CD4-positive, alpha-beta T cell (primary cell): ENCODE results near the gene HSPB7. TPM values are rescaled to one million over a fixed set of nuclear protein-coding genes. Genes with fewer than 3 reads are reported as not detected.

Experiments used
- ATAC-seq: fragments of 200-7000 bp; cut with Tn5 transposase; one replicate; pipeline ENCODE4 v1.10.0; 2022; ENCODE audit warnings: mild to moderate bottlenecking; ENCODE audit not compliant: poor library complexity
- CTCF ChIA-PET: fragments of 350-600 bp; sonication (Branson Sonifier 250); formaldehyde crosslinking; loops from one replicate; lab custom pipeline; 2021; ENCODE audit warnings: antibody characterized with exemption, inconsistent platforms; lab: Charles Lee
- POLR2A ChIA-PET: fragments of 350-600 bp; sonication (Branson Sonifier 250); formaldehyde crosslinking; loops from one replicate; lab custom pipeline; 2021; ENCODE audit warnings: antibody characterized with exemption, inconsistent platforms; lab: Charles Lee
- DNase-seq, 14 experiments: peaks; one replicate each; pipeline ENCODE4 v3.0.0-alpha.2; 2013 to 2020; ENCODE audit warnings: mixed read lengths in 2 of 14
- H3K27ac ChIP-seq, 2 donors: one replicate each; pipeline versions ENCODE4 v1.5.1 to v1.7.0; 2013; ENCODE audit warnings: low read length in 2 of 2, low read depth in 1 of 2, mild to moderate bottlenecking in 1 of 2
- H3K27me3 ChIP-seq, 2 experiments: 1 replicate in 1 of 2; 2 replicates in 1 of 2; pipeline versions ENCODE4 v1.6.1 to v1.7.0; 2013; ENCODE audit warnings: low read length in 2 of 2, control low read depth in 1 of 2, mild to moderate bottlenecking in 1 of 2, moderate library complexity in 1 of 2; ENCODE audit not compliant: insufficient read depth in 2 of 2, control insufficient read depth in 1 of 2
- H3K36me3 ChIP-seq: one replicate; pipeline ENCODE4 v1.6.1; 2013; ENCODE audit warnings: low read length, control low read depth; ENCODE audit not compliant: insufficient read depth
- H3K4me1 ChIP-seq: one replicate; pipeline ENCODE4 v1.6.1; 2013; ENCODE audit warnings: low read length, control low read depth; ENCODE audit not compliant: insufficient read depth
- H3K4me3 ChIP-seq: one replicate; pipeline ENCODE4 v1.5.1; 2013; ENCODE audit warnings: mild to moderate bottlenecking, low read length, moderate library complexity
- H3K9me3 ChIP-seq, 2 experiments: 1 replicate in 1 of 2; 2 replicates in 1 of 2; pipeline versions ENCODE4 v1.6.1 to v1.7.0; 2013; ENCODE audit warnings: low read length in 2 of 2, mild to moderate bottlenecking in 2 of 2, control low read depth in 1 of 2, moderate library complexity in 1 of 2; ENCODE audit not compliant: control insufficient read depth in 1 of 2, insufficient read depth in 1 of 2
- H3K27ac Mint-ChIP-seq: one replicate; pipeline ENCODE4 v1.8.0; 2020; ENCODE audit warnings: mixed read lengths
- H3K27me3 Mint-ChIP-seq: one replicate; pipeline ENCODE4 v1.8.0; 2021; ENCODE audit warnings: mixed read lengths
- H3K36me3 Mint-ChIP-seq: one replicate; pipeline ENCODE4 v1.8.0; 2021; ENCODE audit warnings: low read depth, mixed read lengths
- H3K4me1 Mint-ChIP-seq: one replicate; pipeline ENCODE4 v1.8.0; 2021; ENCODE audit warnings: low read depth, mixed read lengths
- H3K4me3 Mint-ChIP-seq: one replicate; pipeline ENCODE4 v1.8.0; 2020; ENCODE audit warnings: mild to moderate bottlenecking, mixed read lengths
- H3K9me3 Mint-ChIP-seq: one replicate; pipeline ENCODE4 v1.8.0; 2020; ENCODE audit warnings: mixed read lengths
- intact Hi-C, 2 experiments: fragments of 100-400 bp; cut with DNase I in 1 of 2; cut with micrococcal nuclease in 1 of 2; formaldehyde crosslinking; loops; one replicate each; pipeline versions ENCODE4 v1.15.1 to v1.9.0; 2023 to 2025; cut with DNase I, micrococcal nuclease
- total RNA-seq, 174 experiments: library from RNA in 2 of 174; stranded (reverse) in 2 of 174; gene quantifications; one replicate each; pipeline ENCODE4 v1.2.3 and lab custom pipeline; 2021 to 2026
- TF ChIP-seq, protein P1 (sequence below): fragments of 200-600 bp; IDR thresholded peaks from one replicate; pipeline ENCODE4 v1.8.0; 2022; ENCODE audit warnings: antibody characterized with exemption, mild to moderate bottlenecking

Gene HSPB7
- total RNA-seq, 2 experiments from 2014 or later: not detected

DNA sequence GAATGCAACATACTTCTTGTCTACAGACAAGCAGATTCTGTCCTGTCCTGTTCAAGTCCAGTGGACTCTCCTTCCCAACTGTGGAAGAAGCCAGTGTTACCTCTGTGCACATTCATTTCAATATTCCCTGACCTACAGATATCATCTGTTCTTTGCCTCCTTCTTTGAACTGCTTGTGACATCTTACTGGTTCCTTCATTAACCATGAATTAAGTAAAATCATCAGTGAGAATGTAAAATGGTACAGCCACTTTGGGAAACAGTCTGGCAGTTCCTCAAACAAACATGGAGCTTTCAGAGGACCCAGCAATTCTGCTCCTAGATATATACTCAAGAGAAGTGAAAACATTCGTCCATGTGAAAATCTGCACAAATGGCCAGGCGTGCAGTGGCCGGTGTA is 7.0 kb downstream of the HSPB7 start:
- Mint-ChIP-seq H3K9me3 (no peaks in the 10 kb centered on the region), H3K27ac (no peak overlapping the region), H3K36me3 (no peaks in the 10 kb centered on the region), H3K4me3 (no peak overlapping the region), H3K27me3 (peaks cover 28% of the 10 kb centered on the region), H3K4me1 (no peaks in the 10 kb centered on the region)
- TF ChIP-seq, protein P1, sequence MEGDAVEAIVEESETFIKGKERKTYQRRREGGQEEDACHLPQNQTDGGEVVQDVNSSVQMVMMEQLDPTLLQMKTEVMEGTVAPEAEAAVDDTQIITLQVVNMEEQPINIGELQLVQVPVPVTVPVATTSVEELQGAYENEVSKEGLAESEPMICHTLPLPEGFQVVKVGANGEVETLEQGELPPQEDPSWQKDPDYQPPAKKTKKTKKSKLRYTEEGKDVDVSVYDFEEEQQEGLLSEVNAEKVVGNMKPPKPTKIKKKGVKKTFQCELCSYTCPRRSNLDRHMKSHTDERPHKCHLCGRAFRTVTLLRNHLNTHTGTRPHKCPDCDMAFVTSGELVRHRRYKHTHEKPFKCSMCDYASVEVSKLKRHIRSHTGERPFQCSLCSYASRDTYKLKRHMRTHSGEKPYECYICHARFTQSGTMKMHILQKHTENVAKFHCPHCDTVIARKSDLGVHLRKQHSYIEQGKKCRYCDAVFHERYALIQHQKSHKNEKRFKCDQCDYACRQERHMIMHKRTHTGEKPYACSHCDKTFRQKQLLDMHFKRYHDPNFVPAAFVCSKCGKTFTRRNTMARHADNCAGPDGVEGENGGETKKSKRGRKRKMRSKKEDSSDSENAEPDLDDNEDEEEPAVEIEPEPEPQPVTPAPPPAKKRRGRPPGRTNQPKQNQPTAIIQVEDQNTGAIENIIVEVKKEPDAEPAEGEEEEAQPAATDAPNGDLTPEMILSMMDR: no peak
- intact Hi-C loops: no loop called here
- no peak for DNase-seq
- Histone ChIP-seq H3K4me1 (peaks cover 14% of the 10 kb centered on the region), H3K4me3 (no peak overlapping the region), H3K9me3 (no peaks in the 10 kb centered on the region), H3K36me3 (no peaks in the 10 kb centered on the region), H3K27ac (no peak overlapping the region), H3K27me3 (peaks cover 0 to 5% of the 10 kb centered on the region in 2 experiments)
- POLR2A ChIA-PET: no interaction called here
- no peak for ATAC-seq
- CTCF ChIA-PET: no interaction called here

- intact Hi-C loops: loop anchor here (1.0 to 5.0 kb wide), 6 partner anchors 47 to 235 kb away; no protein-coding TSS in a partner anchor
Observed at GRCh38 chr1:16009678-16010077, 8.2 kb downstream of the HSPB7 start.

GRCh38 chr1:16009030-16009460 is 8.8 kb downstream of the HSPB7 start:
- H3K36me3 Mint-ChIP-seq: no peaks in the 10 kb centered on the region
- no peak overlapping the region for H3K27ac Mint-ChIP-seq
- ChIA-PET CTCF (no interaction called here), POLR2A (no interaction called here)
- Histone ChIP-seq H3K4me3 (no peak overlapping the region), H3K27me3 (peaks cover 0 to 5% of the 10 kb centered on the region in 2 experiments), H3K27ac (no peak overlapping the region), H3K36me3 (no peaks in the 10 kb centered on the region), H3K4me1 (peaks cover 14% of the 10 kb centered on the region), H3K9me3 (no peaks in the 10 kb centered on the region)
- H3K4me1 Mint-ChIP-seq: no peaks in the 10 kb centered on the region
- intact Hi-C loops: loop anchor here (1.0 to 5.0 kb wide), 6 partner anchors 47 to 236 kb away; no protein-coding TSS in a partner anchor
- no peak overlapping the region for H3K4me3 Mint-ChIP-seq
- ATAC-seq (peak; percentile 65), DNase-seq (peak; percentile 58 to 81 (median 64))
- TF ChIP-seq, protein P1: peak; percentile 99
- no peaks in the 10 kb centered on the region for H3K9me3 Mint-ChIP-seq
- H3K27me3 Mint-ChIP-seq: peaks cover 13% of the 10 kb centered on the region

More at GRCh38 chr1:16009678-16010077, 8.2 kb downstream of the HSPB7 start:
- Mint-ChIP-seq H3K36me3 (no peaks in the 10 kb centered on the region), H3K4me3 (no peak overlapping the region), H3K27me3 (peaks cover 19% of the 10 kb centered on the region), H3K27ac (no peak overlapping the region), H3K9me3 (no peaks in the 10 kb centered on the region), H3K4me1 (no peaks in the 10 kb centered on the region)
- H3K4me3 ChIP-seq: no peak overlapping the region
- ChIA-PET CTCF (interaction anchor here (0.5 kb wide), 1 partner anchor 69 kb away, joined by 3 read pairs; no protein-coding TSS in a partner anchor), POLR2A (no interaction called here)
- peaks cover 14% of the 10 kb centered on the region for H3K4me1 ChIP-seq
- H3K9me3 ChIP-seq: no peaks in the 10 kb centered on the region
- DNase-seq (no peak), ATAC-seq (no peak)
- no peak overlapping the region for H3K27ac ChIP-seq
- peaks cover 0 to 5% of the 10 kb centered on the region in 2 experiments for H3K27me3 ChIP-seq
- no peaks in the 10 kb centered on the region for H3K36me3 ChIP-seq
- TF ChIP-seq, protein P1: no peak
